ENCODE data around the gene TEKT2.

The TEKT2 gene, protein sequence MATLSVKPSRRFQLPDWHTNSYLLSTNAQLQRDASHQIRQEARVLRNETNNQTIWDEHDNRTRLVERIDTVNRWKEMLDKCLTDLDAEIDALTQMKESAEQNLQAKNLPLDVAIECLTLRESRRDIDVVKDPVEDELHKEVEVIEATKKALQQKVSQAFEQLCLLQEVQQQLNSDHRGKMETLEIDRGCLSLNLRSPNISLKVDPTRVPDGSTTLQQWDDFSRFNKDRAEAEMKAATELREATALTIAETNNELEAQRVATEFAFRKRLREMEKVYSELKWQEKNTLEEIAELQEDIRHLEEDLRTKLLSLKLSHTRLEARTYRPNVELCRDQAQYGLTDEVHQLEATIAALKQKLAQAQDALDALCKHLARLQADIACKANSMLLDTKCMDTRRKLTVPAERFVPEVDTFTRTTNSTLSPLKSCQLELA

GRCh38 chr1:36083635-36084496 lies at the start of gene TEKT2:
Gene TEKT2, plus strand, starts transcription at chr1:36084094. Its CDS starts 828 bp downstream, at chr1:36084922.
- no peak for DNase-seq

- DNase-seq, result no peak
These were observed 49.2 kb upstream of the TEKT2 start for GRCh38 chr1:36034692-36035091.

GRCh38 chr1:36035154-36035553 lies 48.7 kb upstream of the TEKT2 start:
- DNase-seq, result no peak

DNA sequence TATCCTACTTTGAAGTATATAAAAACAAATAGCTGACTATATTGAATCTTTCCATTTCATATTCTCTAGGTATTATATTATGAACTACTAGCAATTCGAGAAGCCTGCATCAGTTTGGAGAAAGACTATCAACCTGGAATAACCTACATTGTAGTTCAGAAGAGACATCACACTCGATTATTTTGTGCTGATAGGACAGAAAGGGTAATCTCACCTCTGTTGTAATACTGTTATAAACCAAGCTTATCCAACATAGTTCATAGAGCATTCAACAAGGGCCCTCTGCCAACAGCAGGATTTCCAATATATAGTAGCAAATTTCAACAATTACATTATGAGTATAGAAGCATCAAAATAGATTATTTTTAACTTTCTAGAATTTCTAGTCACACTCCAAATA lies 43.7 kb upstream of the TEKT2 start:
- no peak for DNase-seq

DNA sequence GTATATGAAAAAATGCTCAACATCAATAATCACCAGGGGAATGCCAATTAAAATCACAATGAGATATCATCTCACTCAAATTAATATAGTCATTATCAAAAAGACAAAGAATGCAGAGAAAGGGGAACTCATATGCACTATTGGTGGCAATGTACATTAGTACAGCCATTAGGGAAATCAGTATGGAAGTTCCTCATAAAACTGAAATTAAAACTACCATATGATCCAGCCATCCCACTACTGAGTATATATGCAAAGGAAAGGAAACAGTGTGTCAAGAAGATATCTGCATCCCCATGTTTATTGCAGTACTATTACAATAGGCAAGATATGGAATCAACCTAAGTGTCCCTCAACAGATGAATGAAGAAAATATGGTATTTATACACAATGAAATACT lies 32.1 kb upstream of the TEKT2 start:
- no peak for DNase-seq

DNA sequence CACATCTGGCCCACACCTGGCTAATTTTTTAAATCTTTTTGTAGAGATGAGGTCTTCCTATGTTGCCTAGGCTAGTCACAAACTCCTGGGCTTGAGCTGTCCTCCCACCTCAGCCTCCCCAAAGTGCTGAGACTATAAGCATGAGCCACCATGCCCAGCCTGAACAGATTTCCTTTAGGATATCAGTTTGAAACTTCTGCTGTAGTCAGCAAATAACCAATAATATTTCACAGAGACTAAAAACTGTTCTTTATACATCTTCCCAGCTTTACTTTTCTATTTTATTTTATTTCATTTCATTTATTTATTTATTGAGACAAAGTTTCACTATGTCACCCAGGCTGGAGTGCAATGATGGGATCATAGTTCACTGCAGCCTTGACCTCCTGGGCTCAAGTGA lies 29.9 kb upstream of the TEKT2 start:
- DNase-seq, result no peak

DNA sequence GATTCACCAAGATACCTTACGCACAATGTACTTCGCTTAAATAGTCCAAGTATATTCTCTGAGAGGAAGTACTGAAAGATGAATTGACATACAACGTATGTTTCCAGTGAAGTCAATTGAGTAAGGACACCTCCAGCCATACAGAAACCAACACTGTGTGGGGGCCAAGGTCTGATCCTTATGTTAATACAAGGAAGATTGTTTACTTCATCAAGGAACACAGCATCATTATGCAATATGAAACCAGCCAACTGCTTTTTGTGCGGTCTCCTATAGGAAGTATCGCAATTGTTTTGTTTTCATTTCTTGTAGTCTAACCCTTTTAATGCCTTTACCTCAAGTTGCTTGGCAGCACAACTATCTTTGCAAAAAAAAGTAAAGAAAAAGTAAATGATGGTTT lies 28.2 kb upstream of the TEKT2 start:
- no peak for DNase-seq

GRCh38 chr1:36062315-36062714 lies 21.6 kb upstream of the TEKT2 start:
- no peak for DNase-seq

GRCh38 chr1:36067871-36068270 lies 16.0 kb upstream of the TEKT2 start:
- DNase-seq, result no peak

GRCh38 chr1:36068866-36069265 lies 15.0 kb upstream of the TEKT2 start:
- DNase-seq, result no peak

DNA sequence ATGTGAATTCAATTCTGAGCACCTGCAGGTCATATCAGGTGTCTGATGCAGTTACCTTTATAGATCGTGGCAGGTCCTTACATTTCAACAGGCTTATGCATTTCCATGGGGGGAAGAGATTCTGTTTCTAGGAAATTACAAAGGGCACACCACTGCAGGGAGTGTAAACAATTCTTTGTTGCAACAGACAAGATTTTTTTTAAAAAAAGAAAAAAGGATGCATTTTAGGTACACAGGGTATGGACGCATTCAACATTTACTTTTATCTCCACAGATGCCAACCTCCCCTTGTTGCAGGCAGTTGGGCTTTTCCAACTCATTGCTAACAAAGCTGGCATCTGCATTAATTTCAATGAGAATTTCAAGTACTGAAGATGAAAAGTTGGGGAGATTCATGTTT lies 13.5 kb upstream of the TEKT2 start:
- no peak for DNase-seq

DNA sequence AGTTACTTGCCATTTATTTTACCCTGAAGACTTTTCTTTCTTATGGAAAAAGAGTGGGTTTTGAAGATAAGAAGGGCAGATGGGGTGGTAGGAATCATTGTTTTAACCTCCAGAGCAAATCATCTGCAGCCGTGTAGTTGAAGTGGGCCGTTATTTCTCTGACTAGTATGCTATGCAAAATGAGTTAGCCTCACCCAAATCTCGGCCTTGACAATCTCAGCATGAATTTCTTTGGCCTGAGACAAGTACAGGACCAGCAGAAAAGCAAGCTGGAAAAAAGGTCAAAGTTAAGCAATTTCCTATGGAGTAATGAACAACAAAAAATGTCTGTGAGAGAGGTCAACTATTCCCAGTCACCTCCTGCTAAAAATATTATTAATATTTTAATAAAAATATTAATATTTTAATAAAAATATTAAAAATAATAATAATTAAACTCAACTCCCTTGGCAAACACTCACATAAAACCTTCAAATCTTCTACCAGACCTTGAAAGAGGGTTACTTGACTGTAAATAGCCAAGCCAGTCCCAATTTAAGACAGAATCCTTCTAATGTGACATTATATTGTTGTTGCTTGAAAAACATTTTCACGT lies 6.8 kb upstream of the TEKT2 start:
- DNase-seq, result no peak

DNA sequence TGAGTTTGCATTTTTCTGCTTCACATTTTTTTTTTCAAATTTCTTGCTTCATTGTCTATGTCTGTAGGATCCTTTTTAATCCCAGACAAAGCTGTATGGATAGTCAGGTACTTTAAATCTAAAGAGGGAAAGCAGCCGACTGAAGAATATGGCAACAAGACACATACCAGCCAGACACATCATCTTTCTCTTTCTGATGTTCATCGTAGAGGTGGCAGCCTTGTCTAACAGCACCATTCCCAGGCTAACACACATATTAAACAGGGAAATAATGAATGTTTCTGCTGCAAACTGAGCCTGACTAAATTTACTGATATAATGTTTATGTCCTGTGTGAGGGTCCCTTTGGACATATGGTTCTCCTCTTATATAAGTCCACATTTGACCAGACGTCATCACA lies 3.7 kb upstream of the TEKT2 start:
- no peak for DNase-seq

- DNase-seq, result no peak
These were observed 3.1 kb upstream of the TEKT2 start for GRCh38 chr1:36080801-36081200.

GRCh38 chr1:36081926-36082485 lies 1.9 kb upstream of the TEKT2 start:
- no peak for DNase-seq

- DNase-seq, result no peak
These were observed 675 bp upstream of the TEKT2 start for GRCh38 chr1:36083219-36083618.

GRCh38 chr1:36084497-36085115 lies 712 bp downstream of the TEKT2 start:
- no peak for DNase-seq

GRCh38 chr1:36085126-36085525 lies 1.2 kb downstream of the TEKT2 start:
- no peak for DNase-seq

GRCh38 chr1:36085686-36086526 lies 2.0 kb downstream of the TEKT2 start:
- no peak for DNase-seq

- DNase-seq, result no peak
These were observed 2.8 kb downstream of the TEKT2 start for GRCh38 chr1:36086529-36087232.

All from amniotic stem cell (primary cell).